MCF 10A (cell line): Measurements from ENCODE around the gene LRCH3. TPM values are rescaled to one million over a fixed set of nuclear protein-coding genes. Genes with fewer than 3 reads are reported as not detected.

Experiments
- BruUV-seq: library from RNA; stranded (reverse); fragments of 400-500 nt; replicated peaks from 2 replicates; lab custom pipeline; 2021; lab: Mats Ljungman, UMichigan
- CTCF ChIA-PET: fragments of 300-600 bp; sonication (Branson Sonifier 250); formaldehyde crosslinking; extraction: SDS; loops from one replicate; lab custom pipeline; 2021; ENCODE audit warnings: antibody characterized with exemption, inconsistent platforms; lab: Yijun Ruan, JAX
- POLR2A ChIA-PET: fragments of 300-600, 350-650 bp; sonication (Branson Sonifier 250); formaldehyde crosslinking; extraction: SDS; loops from one replicate; lab custom pipeline; 2020; ENCODE audit warnings: antibody characterized with exemption, inconsistent platforms; lab: Yijun Ruan, JAX
- DNase-seq: peaks from one replicate; pipeline ENCODE4 v3.0.0-alpha.2; 2018; ENCODE audit not compliant: unreplicated experiment
- H3K27ac Mint-ChIP-seq: one replicate; pipeline ENCODE4 v1.8.0; 2022; ENCODE audit warnings: mild to moderate bottlenecking, low read depth, mixed read lengths; ENCODE audit not compliant: unreplicated experiment
- H3K27me3 Mint-ChIP-seq: one replicate; pipeline ENCODE4 v1.8.0; 2022; ENCODE audit warnings: mixed read lengths; ENCODE audit not compliant: insufficient read depth, unreplicated experiment
- H3K36me3 Mint-ChIP-seq: one replicate; pipeline ENCODE4 v1.8.0; 2022; ENCODE audit warnings: mild to moderate bottlenecking, moderate library complexity, mixed read lengths; ENCODE audit not compliant: insufficient read depth, unreplicated experiment
- H3K4me1 Mint-ChIP-seq: one replicate; pipeline ENCODE4 v1.8.0; 2022; ENCODE audit warnings: mixed read lengths; ENCODE audit not compliant: insufficient read depth, unreplicated experiment
- H3K4me3 Mint-ChIP-seq: one replicate; pipeline ENCODE4 v1.8.0; 2022; ENCODE audit warnings: mild to moderate bottlenecking, moderate library complexity, mixed read lengths; ENCODE audit not compliant: unreplicated experiment
- H3K9me3 Mint-ChIP-seq: one replicate; pipeline ENCODE4 v1.8.0; 2022; ENCODE audit warnings: mixed read lengths; ENCODE audit not compliant: unreplicated experiment
- intact Hi-C: fragments of 100-400 bp; cut with micrococcal nuclease; formaldehyde crosslinking; loops from 2 replicates; pipeline ENCODE4 v1.14.1; 2022
- total RNA-seq: library from RNA; stranded (reverse); gene quantifications from 2 replicates; pipeline ENCODE4 v1.2.3, GENCODE V29; 2022
- TF ChIP-seq, protein P1 (sequence below): fragments of 200-600 bp; IDR thresholded peaks from one replicate; pipeline ENCODE4 v1.8.0; 2022; ENCODE audit warnings: antibody characterized with exemption, mild to moderate bottlenecking; ENCODE audit not compliant: unreplicated experiment

Gene LRCH3
- total RNA-seq, 1 experiment from 2014 or later: 58.8 TPM

DNA sequence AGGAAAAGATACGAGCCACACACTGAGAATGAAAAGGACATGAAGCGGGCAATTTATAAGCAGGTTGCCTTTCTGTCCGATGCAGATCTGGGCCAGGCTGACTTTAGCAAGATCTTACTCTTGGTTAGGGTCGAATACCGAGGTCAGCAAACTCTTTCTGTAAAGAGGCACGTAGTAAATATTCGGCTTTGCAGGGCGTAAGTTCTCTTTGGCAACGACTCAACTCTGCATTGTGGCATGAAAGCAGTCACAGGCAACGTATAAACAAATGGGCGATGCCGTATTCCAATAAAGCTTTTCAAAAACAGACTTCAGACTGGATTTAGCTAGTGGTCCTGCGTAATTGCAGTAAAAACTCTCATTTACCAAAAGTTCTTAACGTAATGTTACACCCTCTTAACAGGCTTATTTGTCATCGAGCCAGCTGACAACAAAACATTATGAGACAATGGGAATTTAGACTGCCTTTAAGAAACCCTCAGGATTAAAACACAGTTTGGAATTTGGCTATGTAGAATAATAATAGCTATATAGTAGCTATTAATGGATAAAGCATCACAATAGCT is 145.8 kb downstream of the LRCH3 start:
- Mint-ChIP-seq H3K27me3 (no peaks in the 10 kb centered on the region), H3K9me3 (no peaks in the 10 kb centered on the region), H3K4me3 (no peak overlapping the region), H3K36me3 (no peaks in the 10 kb centered on the region), H3K27ac (no peak overlapping the region), H3K4me1 (no peaks in the 10 kb centered on the region)
- intact Hi-C loops: no loop called here
- ChIA-PET POLR2A (no interaction called here), CTCF (interaction anchor here (1.0 kb wide), 2 partner anchors 30 to 31 kb away, joined by 3 read pairs; no protein-coding TSS in a partner anchor)
- DNase-seq: no peak
- BruUV-seq: no TSS peak
- TF ChIP-seq, protein P1, sequence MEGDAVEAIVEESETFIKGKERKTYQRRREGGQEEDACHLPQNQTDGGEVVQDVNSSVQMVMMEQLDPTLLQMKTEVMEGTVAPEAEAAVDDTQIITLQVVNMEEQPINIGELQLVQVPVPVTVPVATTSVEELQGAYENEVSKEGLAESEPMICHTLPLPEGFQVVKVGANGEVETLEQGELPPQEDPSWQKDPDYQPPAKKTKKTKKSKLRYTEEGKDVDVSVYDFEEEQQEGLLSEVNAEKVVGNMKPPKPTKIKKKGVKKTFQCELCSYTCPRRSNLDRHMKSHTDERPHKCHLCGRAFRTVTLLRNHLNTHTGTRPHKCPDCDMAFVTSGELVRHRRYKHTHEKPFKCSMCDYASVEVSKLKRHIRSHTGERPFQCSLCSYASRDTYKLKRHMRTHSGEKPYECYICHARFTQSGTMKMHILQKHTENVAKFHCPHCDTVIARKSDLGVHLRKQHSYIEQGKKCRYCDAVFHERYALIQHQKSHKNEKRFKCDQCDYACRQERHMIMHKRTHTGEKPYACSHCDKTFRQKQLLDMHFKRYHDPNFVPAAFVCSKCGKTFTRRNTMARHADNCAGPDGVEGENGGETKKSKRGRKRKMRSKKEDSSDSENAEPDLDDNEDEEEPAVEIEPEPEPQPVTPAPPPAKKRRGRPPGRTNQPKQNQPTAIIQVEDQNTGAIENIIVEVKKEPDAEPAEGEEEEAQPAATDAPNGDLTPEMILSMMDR: no peak

Other genes starting within 250 kb of the LRCH3 start
- gene BDH1, start 235.3 kb upstream of the LRCH3 start, total RNA-seq: 38.6 and 41.9 TPM in 2 replicates
- 29.9 and 35.5 TPM in 2 replicates for gene RUBCN, start 54.4 kb upstream of the LRCH3 start, total RNA-seq
- gene FYTTD1, start 41.4 kb upstream of the LRCH3 start, total RNA-seq: 45.9 and 46.3 TPM in 2 replicates
- 1,642 and 1,967 TPM in 2 replicates for gene RPL35A, start 158.9 kb downstream of the LRCH3 start, total RNA-seq
- gene LMLN, start 169.0 kb downstream of the LRCH3 start, total RNA-seq: 8.0 and 11.2 TPM in 2 replicates